SH-SY5Y (cell line): ENCODE measurements around the gene ARHGDIA.

Source experiments
- GATA2 ChIP-seq: IDR thresholded peaks from 2 replicates; pipeline ENCODE4 v1.6.1; 2011; ENCODE audit warnings: mild to moderate bottlenecking, low read depth, low read length
- GATA3 ChIP-seq: IDR thresholded peaks from 2 replicates; pipeline ENCODE4 v1.6.1; 2011; ENCODE audit warnings: low read depth, mild to moderate bottlenecking, low read length, moderate library complexity

GRCh38 chr17:81905993-81906392 lies 34.9 kb upstream of the ARHGDIA start:
- no peak for TF ChIP-seq GATA2
- no peak for TF ChIP-seq GATA3
